ENCODE measurements around the gene PLCB3.

The PLCB3 gene

DNA sequence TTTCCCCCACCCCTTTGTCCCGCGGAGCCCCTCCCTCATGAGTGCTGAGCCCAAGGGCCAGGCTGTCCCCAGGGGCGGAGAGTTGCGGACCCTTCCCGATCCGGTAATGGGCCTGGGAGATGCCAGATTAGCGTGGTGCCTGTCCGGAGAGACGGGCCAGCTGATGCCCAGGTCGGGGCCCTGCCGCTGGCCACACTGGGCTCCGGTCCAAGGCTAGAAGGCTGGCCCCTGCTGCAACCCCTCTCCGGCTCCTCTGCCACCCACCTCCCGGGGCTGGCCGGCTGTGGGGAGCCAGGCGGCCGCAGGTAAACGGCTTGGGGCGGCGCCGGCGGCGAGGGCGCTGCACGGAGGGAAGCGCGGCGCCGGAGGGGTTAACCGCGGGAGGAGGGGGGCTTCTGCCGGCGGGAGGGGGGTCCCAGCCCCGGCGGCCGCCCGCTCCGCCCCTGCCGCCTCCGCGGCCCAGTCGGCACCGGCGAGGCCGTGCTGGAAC, 40.0 kb downstream of the PLCB3 start, which contains the start of gene KCNK4:
TSS of gene KCNK4 (plus strand) at position 41 of the 490 bp plus-strand sequence. CDS start 1,717 bp downstream, outside the sequence.
- TF ChIP-seq, protein P1, sequence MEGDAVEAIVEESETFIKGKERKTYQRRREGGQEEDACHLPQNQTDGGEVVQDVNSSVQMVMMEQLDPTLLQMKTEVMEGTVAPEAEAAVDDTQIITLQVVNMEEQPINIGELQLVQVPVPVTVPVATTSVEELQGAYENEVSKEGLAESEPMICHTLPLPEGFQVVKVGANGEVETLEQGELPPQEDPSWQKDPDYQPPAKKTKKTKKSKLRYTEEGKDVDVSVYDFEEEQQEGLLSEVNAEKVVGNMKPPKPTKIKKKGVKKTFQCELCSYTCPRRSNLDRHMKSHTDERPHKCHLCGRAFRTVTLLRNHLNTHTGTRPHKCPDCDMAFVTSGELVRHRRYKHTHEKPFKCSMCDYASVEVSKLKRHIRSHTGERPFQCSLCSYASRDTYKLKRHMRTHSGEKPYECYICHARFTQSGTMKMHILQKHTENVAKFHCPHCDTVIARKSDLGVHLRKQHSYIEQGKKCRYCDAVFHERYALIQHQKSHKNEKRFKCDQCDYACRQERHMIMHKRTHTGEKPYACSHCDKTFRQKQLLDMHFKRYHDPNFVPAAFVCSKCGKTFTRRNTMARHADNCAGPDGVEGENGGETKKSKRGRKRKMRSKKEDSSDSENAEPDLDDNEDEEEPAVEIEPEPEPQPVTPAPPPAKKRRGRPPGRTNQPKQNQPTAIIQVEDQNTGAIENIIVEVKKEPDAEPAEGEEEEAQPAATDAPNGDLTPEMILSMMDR (IDR thresholded peaks at IDR 0.05; ENCODE audit: low read depth, low read length) = no peak
- TF ChIP-seq EZH2phosphoT487 (IDR thresholded peaks at IDR 0.05; ENCODE audit: low read depth) = no peak
- Histone ChIP-seq H3K9ac (ENCODE audit: low read length) (no peak within 1 kb of the TSS), H3K4me3 (ENCODE audit: low read length) (no peak within 1 kb of the TSS), H3K79me2 (ENCODE audit: low read length) (no peaks in the 10 kb centered on the region), H4K20me1 (ENCODE audit: insufficient read depth, low read length) (no peaks in the 10 kb centered on the region), H2AFZ (ENCODE audit: low read depth, low read length) (no peak within 1 kb of the TSS), H3K36me3 (replicated peaks; ENCODE audit: low read depth, low read length) (no peaks in the 10 kb centered on the region), H3K27ac (ENCODE audit: low read length) (no peak within 1 kb of the TSS), H3K4me1 (ENCODE audit: low read length) (peaks cover 4% of the 10 kb centered on the region), H3K9me3 (ENCODE audit: insufficient read depth, low read length) (no peaks in the 10 kb centered on the region), H3K4me2 (ENCODE audit: low read length) (no peak within 1 kb of the TSS), H3K27me3 (ENCODE audit: low read depth, low read length) (peaks cover 12% of the 10 kb centered on the region; the same call in 1 of the 2 replicates)

DNA sequence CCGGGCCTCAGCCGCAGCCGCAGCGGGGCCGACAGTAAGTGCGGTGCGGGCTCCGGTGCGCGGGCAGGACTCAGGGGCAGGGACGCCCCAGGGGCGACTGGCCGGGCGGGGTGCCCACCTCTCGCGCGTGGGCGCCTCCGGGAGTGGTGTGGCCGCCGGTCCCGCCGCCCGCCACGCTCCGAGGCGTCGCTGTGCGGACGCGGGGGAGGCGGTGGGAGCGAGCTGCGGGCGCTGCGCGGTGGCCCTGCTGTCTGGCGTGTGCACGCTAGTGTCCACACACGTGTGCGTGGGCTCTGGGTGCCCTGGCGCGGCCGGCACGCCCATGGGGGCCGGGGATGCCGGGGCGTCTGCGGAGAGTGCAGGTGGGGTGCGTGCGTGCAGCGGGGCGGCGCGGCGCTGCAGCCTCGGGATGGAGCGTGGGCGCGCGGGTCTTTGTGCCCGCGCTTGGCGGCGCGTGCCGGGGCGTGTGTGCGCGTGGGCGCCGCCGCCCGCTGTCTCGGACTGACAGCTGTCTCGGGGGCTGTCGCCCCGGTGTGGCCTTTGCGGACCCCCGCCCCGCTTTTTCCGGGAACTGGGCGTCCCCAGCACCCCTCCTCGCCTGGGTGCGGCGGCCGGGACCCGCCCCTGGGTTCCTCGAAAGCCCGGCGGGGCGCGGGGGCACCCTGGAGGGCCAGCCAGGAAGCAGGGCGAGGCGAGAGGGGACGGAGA, 40.6 kb downstream of the PLCB3 start:
- Histone ChIP-seq H3K9me3 (ENCODE audit: insufficient read depth, low read length) (no peaks in the 10 kb centered on the region), H3K4me2 (ENCODE audit: low read length) (no peak overlapping the region), H3K9ac (ENCODE audit: low read length) (no peak overlapping the region), H3K4me1 (ENCODE audit: low read length) (no peaks in the 10 kb centered on the region), H3K27ac (ENCODE audit: low read length) (no peak overlapping the region), H4K20me1 (ENCODE audit: insufficient read depth, low read length) (no peaks in the 10 kb centered on the region), H2AFZ (ENCODE audit: low read depth, low read length) (no peak overlapping the region), H3K79me2 (ENCODE audit: low read length) (no peaks in the 10 kb centered on the region), H3K27me3 (ENCODE audit: low read depth, low read length) (peaks cover 16% of the 10 kb centered on the region; the same call in 1 of the 2 replicates), H3K36me3 (replicated peaks; ENCODE audit: low read depth, low read length) (no peaks in the 10 kb centered on the region), H3K4me3 (ENCODE audit: low read length) (no peak overlapping the region)
- no peak for TF ChIP-seq EZH2phosphoT487 (IDR thresholded peaks at IDR 0.05; ENCODE audit: low read depth)
- TF ChIP-seq, protein P1 (IDR thresholded peaks at IDR 0.05; ENCODE audit: low read depth, low read length) = no peak

DNA sequence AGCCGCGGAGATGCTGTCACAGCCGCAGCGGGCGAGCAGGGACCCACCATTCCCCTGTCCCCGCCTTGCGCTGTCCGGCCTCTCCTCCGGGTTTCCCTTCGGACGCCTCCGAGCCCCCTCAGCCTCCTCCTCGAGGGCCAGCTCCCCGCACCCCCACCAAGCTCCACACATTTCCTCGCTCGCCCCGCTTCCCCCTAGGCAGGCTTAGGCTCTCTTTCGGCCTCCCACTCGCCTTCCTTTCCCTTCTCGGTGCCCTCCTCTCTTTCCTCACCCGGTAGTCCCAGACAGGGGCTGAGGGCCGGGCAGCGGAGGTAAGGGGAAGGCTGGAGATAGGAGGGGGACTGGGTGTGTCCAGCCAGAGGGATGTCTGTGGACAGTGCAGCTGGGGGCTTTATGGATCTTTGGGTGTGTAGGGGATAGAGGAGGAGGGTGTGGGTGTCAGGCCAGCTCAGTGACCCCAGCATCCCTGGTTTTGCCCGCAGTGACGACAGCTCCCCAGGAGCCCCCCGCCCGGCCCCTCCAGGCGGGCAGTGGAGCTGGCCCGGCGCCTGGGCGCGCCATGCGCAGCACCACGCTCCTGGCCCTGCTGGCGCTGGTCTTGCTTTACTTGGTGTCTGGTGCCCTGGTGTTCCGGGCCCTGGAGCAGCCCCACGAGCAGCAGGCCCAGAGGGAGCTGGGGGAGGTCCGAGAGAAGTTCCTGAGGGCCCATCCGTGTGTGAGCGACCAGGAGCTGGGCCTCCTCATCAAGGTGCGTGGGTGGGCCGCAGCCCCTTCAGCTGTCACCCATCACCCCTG, 41.3 kb downstream of the PLCB3 start:
- Histone ChIP-seq H3K4me2 (ENCODE audit: low read length) (no peak overlapping the region), H3K27ac (ENCODE audit: low read length) (no peak overlapping the region), H3K4me3 (ENCODE audit: low read length) (no peak overlapping the region), H3K4me1 (ENCODE audit: low read length) (no peaks in the 10 kb centered on the region), H4K20me1 (ENCODE audit: insufficient read depth, low read length) (no peaks in the 10 kb centered on the region), H3K9me3 (ENCODE audit: insufficient read depth, low read length) (no peaks in the 10 kb centered on the region), H3K9ac (ENCODE audit: low read length) (no peak overlapping the region), H3K36me3 (replicated peaks; ENCODE audit: low read depth, low read length) (no peaks in the 10 kb centered on the region), H3K79me2 (ENCODE audit: low read length) (no peaks in the 10 kb centered on the region), H2AFZ (ENCODE audit: low read depth, low read length) (no peak overlapping the region), H3K27me3 (ENCODE audit: low read depth, low read length) (peaks cover 16% of the 10 kb centered on the region; the same call in 1 of the 2 replicates)
- TF ChIP-seq, protein P1 (IDR thresholded peaks at IDR 0.05; ENCODE audit: low read depth, low read length) = no peak
- TF ChIP-seq EZH2phosphoT487 (IDR thresholded peaks at IDR 0.05; ENCODE audit: low read depth) = no peak

DNA sequence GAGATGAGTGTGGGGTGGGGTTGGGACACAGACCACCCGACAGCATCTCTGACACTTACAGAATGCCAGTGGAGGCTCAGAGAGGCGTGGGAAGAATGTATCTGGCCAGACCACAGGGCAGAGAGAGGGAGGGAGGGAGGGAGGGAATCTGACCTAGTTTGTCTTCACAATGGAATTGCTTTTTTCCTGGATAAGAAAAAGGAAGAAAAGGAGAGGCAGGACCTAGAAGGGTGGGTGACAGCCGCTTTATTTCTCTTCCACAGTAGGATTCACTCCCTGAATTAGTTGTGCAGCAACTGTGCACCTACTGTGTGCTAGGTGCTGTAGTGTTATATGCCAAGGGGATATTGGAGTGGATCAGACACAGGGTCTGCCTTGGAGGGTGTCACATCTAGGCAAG, 43.4 kb downstream of the PLCB3 start:
- H3K4me1 ChIP-seq (ENCODE audit: low read length) = no peaks in the 10 kb centered on the region
- H3K4me2 ChIP-seq (ENCODE audit: low read length) = no peak overlapping the region
- no peak overlapping the region for H2AFZ ChIP-seq (ENCODE audit: low read depth, low read length)
- H3K27ac ChIP-seq (ENCODE audit: low read length) = no peak overlapping the region
- no peaks in the 10 kb centered on the region for H3K36me3 ChIP-seq (replicated peaks; ENCODE audit: low read depth, low read length)
- TF ChIP-seq, protein P1 (IDR thresholded peaks at IDR 0.05; ENCODE audit: low read depth, low read length) = no peak
- no peak for TF ChIP-seq EZH2phosphoT487 (IDR thresholded peaks at IDR 0.05; ENCODE audit: low read depth)
- no peak overlapping the region for H3K4me3 ChIP-seq (ENCODE audit: low read length)
- no peaks in the 10 kb centered on the region for H3K9me3 ChIP-seq (ENCODE audit: insufficient read depth, low read length)
- no peaks in the 10 kb centered on the region for H3K79me2 ChIP-seq (ENCODE audit: low read length)
- peaks cover 16% of the 10 kb centered on the region; the same call in 1 of the 2 replicates for H3K27me3 ChIP-seq (ENCODE audit: low read depth, low read length)
- H3K9ac ChIP-seq (ENCODE audit: low read length) = no peak overlapping the region
- H4K20me1 ChIP-seq (ENCODE audit: insufficient read depth, low read length) = no peaks in the 10 kb centered on the region

Measured in OCI-LY3 (cell line).